GM19328 (cell line): ENCODE results near the gene THAP10.

Experiments
- ATAC-seq: cut with Tn5 transposase; IDR thresholded peaks from one replicate; pipeline ENCODE4 v1.9.1; 2021; ENCODE audit warnings: mild to moderate bottlenecking, moderate library complexity; ENCODE audit not compliant: unreplicated experiment

The THAP10 gene

DNA sequence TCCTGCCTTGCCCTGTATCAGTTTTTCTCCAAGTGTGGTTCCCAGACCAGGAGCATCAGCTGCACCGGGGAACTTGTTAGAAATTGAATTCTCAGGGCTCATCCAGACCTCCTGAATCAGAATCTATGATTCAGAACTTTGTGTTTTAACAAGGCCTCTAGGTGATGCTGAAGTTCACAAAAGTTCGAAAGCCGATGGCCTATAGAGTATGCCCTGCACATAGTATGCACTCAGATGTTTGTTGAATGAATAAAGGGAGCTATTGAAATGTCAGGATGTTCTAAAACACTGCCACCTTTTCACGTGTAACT is 37.6 kb downstream of the THAP10 start:
- no peak for ATAC-seq

DNA sequence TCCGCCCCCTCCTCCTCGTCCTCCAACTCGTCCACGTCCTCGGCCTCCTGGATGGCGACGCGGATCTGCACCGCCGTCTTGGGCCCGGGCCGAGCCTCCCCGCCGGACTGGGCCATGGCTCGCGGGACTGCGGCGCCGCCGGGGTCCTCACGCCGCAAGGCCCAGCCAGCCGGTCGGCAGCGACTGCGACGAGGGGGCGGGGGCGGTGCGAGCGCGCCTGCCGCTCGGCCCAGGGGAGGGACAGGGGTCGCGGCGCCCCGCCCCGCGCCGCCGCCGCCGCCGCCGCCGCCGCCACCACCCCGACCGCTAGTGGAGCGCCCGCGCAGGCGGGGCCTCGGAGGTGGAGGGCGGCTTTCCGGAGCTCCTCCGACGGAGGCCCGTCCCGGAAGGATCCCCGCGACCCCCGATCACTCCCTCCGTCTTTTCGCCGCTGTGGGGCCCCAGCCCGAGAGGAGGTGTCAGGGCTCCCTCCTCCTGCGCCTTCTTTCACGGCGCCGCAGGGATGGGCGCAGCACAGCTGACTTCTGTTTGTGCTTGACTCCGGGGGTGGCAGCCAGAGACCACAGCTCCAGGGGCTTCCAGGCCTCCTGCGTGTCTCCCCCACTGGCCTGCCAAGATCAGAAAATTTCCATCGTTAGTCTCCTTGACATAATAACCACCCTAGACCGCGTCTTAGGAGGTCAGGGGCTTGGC is 38.1 kb downstream of the THAP10 start, which contains the start of gene LARP6:
TSS of gene LARP6 (minus strand) at position 185 of the 693 bp plus-strand sequence. CDS start at position 116, 69 bp downstream.
- no peak for ATAC-seq

DNA sequence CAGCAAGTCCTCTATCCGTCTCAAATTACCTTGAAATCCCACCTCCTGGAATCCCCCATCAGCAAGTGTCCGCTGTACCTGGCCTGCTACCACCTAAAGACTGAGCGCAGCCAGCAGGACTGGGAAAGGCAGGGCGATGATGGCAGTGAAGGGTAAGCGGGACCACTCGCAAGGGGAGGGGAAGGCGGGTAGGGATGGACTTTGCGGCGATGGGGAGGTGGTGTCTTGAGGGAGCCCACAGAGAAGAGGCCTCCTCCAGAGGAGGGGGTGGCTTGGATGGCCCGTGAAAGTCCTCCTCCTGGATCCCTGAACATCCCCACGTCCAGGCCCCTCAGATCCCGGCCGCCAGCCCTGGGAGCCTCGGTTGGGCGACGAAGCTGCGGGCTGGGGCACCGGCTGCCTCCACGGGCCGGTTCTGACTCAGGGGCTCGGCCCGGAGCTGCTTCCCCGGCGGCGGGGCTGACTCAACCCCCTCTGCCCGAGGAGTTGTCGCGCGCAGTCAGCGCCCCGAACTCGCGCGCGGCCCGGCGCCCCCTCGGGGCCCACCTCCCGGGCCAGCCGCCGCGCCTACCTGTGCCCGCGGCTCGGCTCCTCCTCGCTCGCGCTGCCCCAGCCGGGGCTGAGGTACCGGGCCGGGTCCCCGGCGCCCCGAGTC is 38.8 kb downstream of the THAP10 start:
- no peak for ATAC-seq

DNA sequence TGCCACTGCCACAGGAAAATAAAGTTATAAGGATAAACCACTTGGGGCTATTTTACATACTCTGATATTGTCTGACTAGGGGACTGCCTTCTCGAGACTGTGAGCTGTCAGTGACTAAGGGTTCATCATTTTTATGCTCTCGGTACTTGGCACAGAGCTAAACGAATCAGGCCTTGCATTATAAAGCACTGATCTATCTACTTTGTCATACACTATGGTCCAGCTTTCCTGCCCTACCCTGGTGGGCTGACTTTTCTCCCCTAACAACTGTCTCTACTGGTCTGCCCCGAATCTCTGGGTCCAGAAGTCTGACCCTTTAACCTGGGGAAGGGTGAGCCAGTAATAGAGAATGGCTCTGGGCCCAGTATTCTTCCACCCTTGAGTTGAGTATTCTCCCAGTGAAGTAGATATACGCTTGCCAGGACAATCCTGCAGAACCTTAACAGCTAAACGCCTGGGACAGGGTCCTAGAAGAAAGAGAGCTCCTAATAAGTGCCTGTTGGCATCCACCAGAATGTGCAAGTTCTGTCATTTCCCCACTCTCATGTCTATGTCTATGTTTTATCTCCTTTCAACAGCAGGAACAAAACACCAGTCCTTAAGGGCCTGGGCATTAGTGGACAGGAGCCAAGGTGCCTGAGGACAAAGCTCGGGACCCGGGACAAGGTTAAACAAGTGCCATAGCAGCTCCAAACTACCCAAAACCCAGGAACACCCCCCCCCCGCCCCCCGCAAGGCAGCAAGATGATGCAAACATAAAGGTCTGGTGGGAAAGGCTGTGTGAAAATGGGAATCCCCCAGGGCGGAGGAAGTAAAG is 39.5 kb downstream of the THAP10 start:
- no peak for ATAC-seq

DNA sequence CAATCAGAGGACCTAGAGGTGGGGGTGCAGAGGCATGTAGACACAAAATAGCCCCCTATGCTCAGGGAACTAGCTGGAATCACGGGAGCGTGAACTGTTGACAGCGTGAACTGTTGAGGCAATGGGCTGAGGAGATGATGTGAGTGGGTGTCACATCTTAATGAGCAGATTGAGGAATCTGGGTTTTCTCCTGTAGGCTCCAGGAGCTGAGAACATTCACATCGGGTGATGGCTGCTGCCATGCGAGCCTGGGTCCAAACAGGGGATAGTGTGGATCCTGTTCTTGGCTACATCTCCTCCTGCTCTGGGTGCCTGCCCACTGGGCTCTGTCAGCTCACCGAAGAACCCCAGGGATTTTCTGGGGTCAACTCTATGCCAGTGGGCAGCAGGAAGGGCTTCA is 40.3 kb downstream of the THAP10 start:
- no peak for ATAC-seq

DNA sequence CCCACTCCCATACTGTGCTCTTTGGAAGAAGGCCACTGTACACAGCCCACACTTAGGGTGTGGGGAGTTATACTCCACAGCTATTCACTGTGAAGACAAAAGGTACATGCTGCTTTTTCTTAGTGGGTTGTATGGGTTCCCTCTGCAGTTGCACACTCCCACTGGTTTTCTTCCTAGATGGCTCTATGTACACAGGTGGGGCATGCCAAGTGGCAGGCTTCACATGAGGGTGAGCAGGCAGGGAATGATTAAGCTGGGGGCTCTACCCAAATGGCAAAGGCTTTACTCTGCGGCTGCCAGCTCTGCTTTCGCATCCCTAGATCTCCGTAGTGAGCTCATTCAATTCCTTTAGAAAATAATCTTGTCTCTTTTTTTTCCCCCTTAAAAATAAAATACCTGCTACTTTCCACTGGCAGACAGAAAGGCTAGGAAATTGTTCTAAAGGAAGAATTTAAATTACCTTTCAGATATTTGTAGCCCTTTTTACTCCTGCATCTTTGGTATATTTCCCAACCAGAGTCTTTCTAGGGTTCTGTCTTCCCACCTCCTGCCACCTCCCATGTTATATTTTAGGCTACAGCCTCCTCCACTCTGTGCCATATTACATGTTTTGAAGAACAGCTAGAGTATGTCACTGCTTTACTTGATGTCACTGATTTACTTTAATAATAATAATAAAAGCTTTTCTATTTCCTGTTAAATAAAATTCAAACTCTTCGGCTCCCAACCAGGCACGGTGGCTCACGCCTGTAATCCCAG is 46.5 kb downstream of the THAP10 start:
- ATAC-seq = no peak

DNA sequence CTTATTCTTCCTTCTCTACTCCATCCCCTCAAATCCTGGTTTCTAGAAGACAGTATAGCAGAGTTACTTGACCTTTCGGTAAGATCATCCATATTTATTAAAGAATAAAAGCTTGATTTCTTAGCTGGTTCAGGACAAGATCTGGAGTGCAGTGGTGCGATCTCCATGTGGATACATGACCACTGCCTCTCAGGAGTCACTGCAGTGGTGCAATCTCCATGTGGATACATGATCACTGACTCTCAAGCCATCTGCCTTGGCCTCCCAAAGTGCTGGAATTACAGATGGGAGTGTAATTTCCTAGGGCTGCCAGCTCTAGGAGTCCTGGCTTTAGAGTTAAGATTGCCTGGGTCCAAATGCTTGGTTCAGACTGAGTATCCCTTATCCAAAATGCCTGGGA is 54.8 kb downstream of the THAP10 start:
- ATAC-seq = no peak

DNA sequence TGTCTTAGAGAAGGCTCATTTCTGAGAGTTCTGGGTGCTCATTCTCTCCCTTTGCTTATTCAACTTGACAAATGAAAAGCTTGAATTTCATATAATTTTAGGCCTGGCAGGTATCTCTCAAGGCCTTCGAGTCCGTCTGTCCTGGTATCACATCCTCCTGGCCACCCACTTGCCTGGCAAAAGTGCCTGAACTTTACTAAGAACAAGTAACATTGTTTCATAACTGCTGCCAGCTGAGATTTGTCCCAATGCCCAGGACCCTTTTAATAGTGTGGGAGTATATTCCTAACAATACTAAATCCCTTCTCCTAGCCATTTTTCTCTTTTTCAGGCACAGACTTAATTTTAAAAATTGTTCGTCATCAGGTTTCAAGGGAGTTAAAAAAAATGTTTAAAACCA is 56.4 kb downstream of the THAP10 start:
- ATAC-seq = no peak

DNA sequence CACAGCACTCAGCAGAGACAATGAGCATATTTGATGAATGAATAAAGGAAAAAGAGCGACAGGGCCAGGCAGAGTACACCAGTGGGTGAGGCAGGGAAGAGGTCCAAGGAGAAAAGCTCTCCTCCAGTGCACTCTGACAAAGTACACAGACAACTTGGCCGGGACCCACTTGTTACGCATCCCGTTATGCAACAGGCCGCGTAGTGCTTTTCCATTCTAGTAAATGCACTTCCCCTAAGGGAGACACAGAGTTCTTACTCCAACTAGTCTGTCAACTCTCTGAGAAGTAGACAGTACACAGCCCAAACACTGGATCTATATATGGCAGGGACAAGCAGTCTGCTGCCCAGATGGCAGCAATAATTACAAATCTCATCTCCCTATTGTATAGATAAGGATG is 56.8 kb downstream of the THAP10 start:
- no peak for ATAC-seq

DNA sequence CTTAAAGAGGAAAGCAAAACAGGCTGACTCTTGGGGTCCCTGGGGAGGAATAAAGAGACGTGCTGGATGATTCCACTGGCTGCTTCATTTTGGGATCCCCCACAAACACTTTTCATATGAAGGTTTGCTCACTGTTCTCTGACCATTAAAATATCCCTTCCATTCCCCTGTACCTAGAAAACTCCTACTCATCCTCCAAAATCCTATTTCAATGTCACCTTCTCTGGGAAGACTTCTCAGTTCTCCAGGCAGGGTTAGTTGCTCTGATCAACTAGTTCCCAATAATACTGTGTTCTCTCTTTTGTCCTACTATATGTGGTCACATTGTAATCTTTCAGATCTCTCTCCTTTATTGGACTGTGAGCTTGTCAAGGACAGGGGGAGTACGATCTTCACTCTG is 57.2 kb downstream of the THAP10 start:
- no peak for ATAC-seq

DNA sequence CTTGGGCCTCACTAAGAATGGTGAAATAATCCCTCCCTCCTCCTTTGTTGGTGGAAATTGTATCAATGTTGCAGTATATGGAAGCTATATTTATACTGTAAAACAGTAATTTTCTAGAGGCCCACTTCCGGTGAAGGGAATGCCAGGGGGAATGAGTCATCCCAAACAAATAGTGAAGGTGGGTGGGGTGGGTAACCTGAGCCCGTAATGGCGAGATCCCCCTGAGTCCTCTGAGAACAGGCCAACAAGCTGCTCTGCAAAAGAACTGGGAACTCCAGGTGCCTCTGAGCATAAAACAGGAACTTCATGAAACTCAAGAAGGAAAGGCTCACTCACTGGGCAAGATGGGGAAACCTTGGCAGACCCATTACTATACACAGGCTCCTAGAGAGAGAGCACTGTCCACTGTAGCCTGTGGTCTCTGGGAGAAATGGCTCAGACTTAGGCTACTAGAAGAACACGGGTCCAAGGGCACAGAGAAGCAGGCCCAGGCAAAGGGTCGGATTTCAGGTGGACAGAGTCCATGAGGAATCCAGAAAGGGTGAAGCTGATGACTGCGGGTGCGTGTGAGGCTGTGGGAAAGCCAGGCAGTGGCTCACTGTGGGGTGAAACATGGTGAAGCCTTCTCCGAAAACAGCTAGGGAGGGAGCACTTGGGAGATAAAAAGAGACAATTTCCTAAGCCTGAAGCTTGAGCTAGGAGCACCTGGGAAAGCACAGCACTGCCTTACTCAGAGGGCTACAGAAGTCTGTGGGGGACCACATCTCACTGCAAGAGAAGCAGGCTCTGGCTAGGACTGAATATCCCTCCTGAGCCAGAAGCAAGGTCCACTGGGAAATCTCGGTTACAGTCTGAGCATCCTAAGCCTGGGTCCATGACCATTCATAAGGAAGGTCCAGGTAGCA is 58.1 kb downstream of the THAP10 start:
- ATAC-seq = no peak

DNA sequence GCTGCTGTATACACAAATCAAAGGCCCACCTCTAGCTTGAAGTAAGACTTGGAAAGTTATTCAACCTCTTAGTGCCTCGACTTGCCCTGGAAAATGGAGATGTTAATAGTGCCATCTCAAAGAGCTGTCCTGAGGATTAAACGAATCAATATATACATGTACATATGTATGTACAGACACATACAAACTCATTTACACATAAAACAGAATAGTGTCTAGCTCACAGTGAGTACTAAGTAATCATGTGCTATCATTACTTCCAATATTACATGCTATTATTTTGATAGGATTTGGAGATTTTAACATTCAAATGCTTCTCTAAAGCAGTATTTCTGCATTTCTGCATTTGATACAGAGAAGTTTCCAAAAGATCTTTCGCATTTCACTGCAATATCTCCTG is 58.8 kb downstream of the THAP10 start:
- no peak for ATAC-seq

DNA sequence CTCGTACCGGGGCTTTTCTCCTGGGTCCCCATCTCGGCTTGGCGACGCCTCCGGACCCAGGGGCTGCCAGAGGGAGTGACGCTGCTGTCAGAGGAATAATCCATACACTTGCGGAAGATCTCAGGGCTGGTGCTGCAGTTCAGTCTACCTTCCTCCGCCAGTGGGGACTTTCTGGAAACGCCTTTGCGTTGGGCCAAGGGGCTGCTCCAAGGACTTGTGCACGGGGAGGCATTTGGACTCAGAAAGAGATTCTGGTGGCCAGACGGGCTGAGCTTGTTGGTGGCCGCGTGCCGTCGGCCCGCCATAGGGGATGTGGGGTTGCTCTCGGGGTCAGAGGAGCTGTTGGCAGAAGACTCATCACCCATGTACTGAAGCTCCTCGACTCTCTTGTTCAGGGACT is 60.1 kb downstream of the THAP10 start:
- ATAC-seq = no peak
